ENCODE results near the gene SYT11.
"Not testable (repeated sequence)": the region's sequence is repeated elsewhere in the genome, so short reads cannot be mapped to it uniquely, and the experiment has no call there.

Gene SYT11

DNA sequence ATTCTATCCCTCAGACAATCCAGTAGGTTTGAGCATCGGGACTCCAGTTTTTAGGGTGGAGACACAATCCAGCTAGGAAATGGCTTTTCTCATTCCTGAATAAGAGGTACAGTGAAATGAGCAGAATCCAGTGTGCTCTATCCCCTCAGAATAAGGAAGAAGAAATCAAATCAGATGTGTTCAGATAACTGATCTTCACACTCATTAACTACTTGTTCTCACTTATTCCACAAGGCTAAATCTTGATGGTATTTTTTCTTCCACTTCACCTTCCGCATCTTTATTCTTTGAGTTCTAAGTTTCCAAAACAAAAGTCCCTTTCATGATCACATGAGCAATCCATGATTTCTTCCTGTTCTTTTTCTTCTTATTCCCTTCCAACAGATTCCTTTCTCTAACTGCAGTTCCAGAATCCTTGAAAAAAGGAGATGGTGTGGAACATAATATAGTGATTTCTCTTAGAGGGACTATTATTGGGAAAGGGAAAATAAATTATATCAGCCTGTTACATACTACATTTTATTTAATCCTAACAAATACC is 1.7 kb downstream of the SYT11 start:
- no peak for DNase-seq (ENCODE audit: low read depth)

DNA sequence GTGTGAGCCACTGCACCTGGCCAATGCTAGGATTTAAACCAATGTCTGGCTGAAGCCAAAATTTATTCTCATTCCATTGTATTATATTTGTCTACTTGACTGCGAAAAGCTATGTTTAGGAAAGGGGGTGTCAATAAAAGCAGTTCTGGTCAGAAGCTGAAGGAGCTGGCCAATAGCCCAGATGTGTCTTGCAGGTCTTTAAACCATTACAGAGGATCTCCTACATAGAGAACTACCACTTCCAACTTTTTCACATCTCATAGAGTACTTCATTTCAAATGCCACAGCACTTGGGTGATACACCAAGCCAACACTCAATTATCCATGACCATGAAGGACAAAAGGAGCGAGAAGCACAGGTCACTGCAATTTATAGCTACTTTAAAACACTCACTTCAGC is 2.5 kb downstream of the SYT11 start:
- DNase-seq (ENCODE audit: low read depth): no peak

- peak; percentile 57 for DNase-seq (ENCODE audit: low read depth)
These were observed 5.0 kb downstream of the SYT11 start for GRCh38 chr1:155864393-155864792.

GRCh38 chr1:155867766-155868165 is 8.4 kb downstream of the SYT11 start:
- no peak for DNase-seq (ENCODE audit: low read depth)

GRCh38 chr1:155871390-155871789 is 12.0 kb downstream of the SYT11 start:
- DNase-seq (ENCODE audit: low read depth): no peak

DNA sequence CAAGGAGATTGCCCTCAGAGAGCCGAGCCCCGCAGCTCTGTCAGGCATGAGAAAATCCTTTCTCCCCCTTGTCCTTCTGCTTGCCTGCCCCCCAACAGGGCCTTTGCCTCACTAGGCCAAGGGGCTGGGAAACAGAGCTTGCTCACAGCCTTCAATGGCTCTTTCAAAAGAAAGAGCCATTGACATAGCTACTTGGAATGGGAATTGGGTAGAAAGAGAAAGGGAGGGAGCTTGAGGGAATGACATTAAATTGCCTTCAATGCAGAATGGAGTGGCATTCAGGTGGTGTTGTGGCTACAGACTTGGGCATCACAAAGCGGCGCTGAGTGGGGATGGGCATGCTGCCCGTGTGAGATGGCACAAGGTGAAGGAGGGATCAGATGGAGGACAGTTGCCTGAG is 13.2 kb downstream of the SYT11 start:
- no peak for DNase-seq (ENCODE audit: low read depth)

DNA sequence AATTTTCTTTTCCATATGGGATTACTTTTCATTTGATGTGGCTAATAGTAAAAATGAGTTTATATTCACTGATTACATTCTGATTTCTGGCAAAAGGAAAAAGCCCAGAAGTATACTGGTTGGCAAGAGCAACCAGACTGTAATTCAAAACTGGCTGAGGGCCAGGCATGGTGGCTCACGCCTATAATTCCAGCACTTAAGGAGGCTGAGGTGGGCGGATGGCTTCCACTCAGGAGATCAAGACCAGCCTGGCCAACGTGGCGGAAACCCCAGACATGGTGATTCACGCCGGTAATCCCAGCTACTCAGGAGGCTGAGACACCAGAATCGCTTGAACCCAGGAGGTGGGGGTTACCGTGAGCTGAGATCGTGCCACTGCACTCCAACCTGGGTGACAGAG is 14.5 kb downstream of the SYT11 start:
- no peak for DNase-seq (ENCODE audit: low read depth)

GRCh38 chr1:155877945-155878344 is 18.6 kb downstream of the SYT11 start:
- no peak for DNase-seq (ENCODE audit: low read depth)

DNA sequence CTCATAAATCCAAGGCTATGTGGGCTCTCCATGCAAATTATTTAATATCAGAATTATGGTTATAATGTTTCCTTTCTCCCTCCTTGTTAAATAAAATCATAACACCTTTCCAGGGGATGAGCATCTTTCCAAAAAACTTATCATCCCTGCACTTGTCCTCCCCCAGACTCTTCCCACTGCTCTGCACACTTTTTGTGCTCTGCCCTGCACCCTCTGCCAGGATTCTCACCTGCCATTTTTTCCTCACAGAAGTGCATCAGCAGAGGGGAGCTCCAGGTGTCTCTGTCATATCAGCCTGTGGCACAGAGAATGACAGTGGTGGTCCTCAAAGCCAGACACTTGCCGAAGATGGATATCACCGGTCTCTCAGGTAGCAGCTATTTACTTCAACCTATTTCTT is 20.9 kb downstream of the SYT11 start:
- DNase-seq (ENCODE audit: low read depth): no peak

DNA sequence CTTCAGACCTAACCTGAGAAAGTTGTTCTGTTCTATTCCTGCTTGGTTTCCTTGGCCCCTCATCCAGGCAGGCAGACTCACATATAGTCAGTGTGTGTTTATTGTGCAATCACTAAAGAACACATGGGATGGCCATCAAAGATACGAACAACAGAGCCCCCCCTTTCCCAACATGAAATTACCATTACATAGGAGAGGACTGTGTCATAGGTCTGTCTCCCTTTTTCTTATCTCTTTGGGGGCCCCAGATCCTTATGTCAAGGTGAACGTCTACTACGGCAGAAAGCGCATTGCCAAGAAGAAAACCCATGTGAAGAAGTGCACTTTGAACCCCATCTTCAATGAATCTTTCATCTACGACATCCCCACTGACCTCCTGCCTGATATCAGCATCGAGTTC is 21.6 kb downstream of the SYT11 start:
- no peak for DNase-seq (ENCODE audit: low read depth)

- no peak for DNase-seq (ENCODE audit: low read depth)
These were observed 22.9 kb downstream of the SYT11 start for GRCh38 chr1:155882235-155882634.

- no peak for DNase-seq (ENCODE audit: low read depth)
These were observed 23.4 kb downstream of the SYT11 start for GRCh38 chr1:155882766-155883165.

DNA sequence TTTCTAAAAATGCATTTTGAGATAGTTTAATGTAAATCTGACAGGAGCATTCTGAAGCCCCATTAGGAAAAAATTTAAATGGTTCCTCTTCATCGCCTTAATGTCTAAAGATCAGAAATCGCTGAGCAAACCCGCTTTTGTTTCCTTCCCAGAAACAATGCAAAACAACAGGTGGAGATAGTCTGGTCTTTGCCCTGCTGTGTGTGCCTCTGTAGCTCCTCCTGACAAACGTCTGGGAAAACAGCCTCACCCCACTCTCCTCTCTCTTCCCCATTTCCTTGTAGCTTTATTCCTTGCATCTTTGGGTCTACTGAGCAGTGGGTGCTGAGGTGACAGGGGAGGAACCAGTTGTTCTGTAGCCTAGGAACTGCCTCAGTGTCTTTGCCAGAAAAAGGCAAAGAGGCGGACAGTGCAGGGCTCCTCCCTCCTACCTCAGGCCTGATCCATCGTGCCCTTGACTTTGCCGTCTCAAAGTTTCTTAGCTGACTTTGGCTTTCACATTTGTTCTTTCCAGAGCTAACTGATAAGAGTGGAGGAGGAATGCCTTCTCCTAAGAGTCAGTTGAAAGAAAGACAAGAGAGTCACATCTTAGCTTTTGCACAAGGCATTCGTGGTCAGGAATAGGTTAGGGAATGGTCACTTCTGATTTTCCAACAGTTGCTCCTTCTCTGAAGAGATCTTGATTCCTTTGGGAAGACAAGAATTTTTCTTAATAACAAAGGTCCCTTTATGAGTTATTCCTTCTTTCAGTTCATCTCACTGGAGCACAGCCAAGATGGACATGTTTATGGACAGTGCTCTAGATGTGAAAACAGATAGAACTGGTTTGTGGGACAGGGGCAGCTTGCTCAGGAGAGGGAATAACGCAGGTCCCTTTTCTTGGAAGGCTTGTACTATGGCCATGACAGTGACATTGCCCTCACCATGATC is 24.9 kb downstream of the SYT11 start:
- no peak for DNase-seq (ENCODE audit: low read depth)

DNA sequence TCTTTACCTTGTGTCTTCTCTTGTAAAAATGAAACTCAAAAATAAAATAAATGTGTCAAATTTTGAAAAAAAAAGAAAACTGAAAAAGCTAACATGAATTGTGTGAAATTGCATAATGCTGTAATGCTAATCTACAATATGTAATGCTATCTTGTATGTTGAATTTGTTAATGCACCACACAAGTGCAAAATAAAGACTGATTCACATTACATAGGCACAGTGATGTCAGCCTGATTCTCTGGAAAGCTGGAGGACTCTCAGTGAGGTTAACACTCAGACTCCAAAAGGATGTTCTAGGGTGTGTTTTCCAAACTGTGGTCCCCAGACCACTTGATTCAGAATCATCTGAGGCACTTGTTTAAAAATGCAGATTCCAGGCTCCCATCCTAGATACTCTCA is 25.6 kb downstream of the SYT11 start:
- no peak for DNase-seq (ENCODE audit: low read depth)

GRCh38 chr1:155888481-155888880 is 29.1 kb downstream of the SYT11 start:
- no peak for DNase-seq (ENCODE audit: low read depth)

- DNase-seq (ENCODE audit: low read depth): no peak
These were observed 30.2 kb downstream of the SYT11 start for GRCh38 chr1:155889566-155889965.

GRCh38 chr1:155890251-155890650 is 30.9 kb downstream of the SYT11 start:
- DNase-seq (ENCODE audit: low read depth): no peak

- DNase-seq (ENCODE audit: low read depth): peak; percentile 88
These were observed 33.4 kb downstream of the SYT11 start for GRCh38 chr1:155892796-155893195.

- DNase-seq (ENCODE audit: low read depth): peak; percentile 95
These were observed 34.2 kb downstream of the SYT11 start for GRCh38 chr1:155893389-155894142.

DNA sequence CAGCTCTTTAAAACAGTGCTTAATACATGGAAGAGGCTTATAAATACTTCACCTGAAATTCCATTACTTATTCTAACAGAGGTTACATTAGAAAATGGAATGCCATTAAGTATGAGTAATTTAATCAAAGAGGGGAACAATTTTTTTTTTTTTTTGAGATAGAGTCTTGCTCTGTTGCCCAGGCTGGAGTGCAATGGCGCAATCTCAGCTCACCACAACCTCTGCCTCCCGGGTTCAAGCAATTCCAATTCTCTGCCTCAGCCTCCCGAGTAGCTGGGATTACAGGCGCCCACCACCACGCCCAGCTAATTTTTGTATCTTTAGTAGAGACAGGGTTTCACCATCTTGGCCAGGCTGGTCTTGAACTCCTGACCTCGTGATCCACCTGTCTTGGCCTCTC is 36.2 kb downstream of the SYT11 start:
- not testable (repeated sequence) for DNase-seq (ENCODE audit: low read depth)

GRCh38 chr1:155896476-155896875 is 37.1 kb downstream of the SYT11 start:
- not testable (repeated sequence) for DNase-seq (ENCODE audit: low read depth)

GRCh38 chr1:155897746-155898145 is 38.4 kb downstream of the SYT11 start:
- no peak for DNase-seq (ENCODE audit: low read depth)

- no peak for DNase-seq (ENCODE audit: low read depth)
These were observed 39.5 kb downstream of the SYT11 start for GRCh38 chr1:155898888-155899287.
